ENCODE results near the gene USP32. TPM values are rescaled to one million over a fixed set of nuclear protein-coding genes. Genes with fewer than 3 reads are reported as not detected.
A peak's percentile ranks its signal among the peaks of the same experiment; 100 is the strongest.
"Not testable (repeated sequence)": the region's sequence is repeated elsewhere in the genome, so short reads cannot be mapped to it uniquely, and the experiment has no call there.

Gene USP32
- total and polyA plus RNA-seq, 3 experiments from 2014 or later, result 8.6 to 24.8 (median 23.1) TPM

GRCh38 chr17:60322056-60322387 is 69.9 kb downstream of the USP32 start:
- H3K36me3 Mint-ChIP-seq, result peaks cover 2 to 5% (median 3%) of the 10 kb centered on the region in 3 donors
- no peaks in the 10 kb centered on the region for H3K9me3 Mint-ChIP-seq
- POLR2A ChIA-PET, result no interaction called here

GRCh38 chr17:60321336-60322055 is 70.4 kb downstream of the USP32 start:
- no peak overlapping the region for H3K4me3 Mint-ChIP-seq
- Histone ChIP-seq H3K36me3 (ENCODE audit: insufficient read depth, low read length) (no peaks in the 10 kb centered on the region), H3K9me3 (ENCODE audit: low read length) (no peaks in the 10 kb centered on the region), H3K27ac (ENCODE audit: low read depth, low read length) (no peak overlapping the region), H3K4me1 (ENCODE audit: insufficient read depth, low read length) (no peaks in the 10 kb centered on the region), H3K27me3 (ENCODE audit: insufficient read depth, low read length, poor library complexity, severe bottlenecking) (no peaks in the 10 kb centered on the region), H3K4me3 (ENCODE audit: low read length) (no peak overlapping the region)
- CTCF ChIA-PET, result interaction anchor here (0.7 kb wide), 1 partner anchor 164 kb away, joined by 3 read pairs; no protein-coding TSS in a partner anchor
- H3K36me3 Mint-ChIP-seq, result peaks cover 0 to 2% (median 0%) of the 10 kb centered on the region in 3 donors
- H3K9me3 Mint-ChIP-seq, result no peaks in the 10 kb centered on the region
- POLR2A ChIA-PET, result no interaction called here
- peaks cover 8 to 17% (median 17%) of the 10 kb centered on the region in 3 donors for H3K4me1 Mint-ChIP-seq
- H3K27ac Mint-ChIP-seq, result peak overlapping the region in 1 of 8 donors; percentile 4
- no peaks in the 10 kb centered on the region for H3K27me3 Mint-ChIP-seq
- DNase-seq, result no peak

More at GRCh38 chr17:60322056-60322387, 69.9 kb downstream of the USP32 start:
- no peaks in the 10 kb centered on the region for H3K27me3 ChIP-seq (ENCODE audit: insufficient read depth, low read length, poor library complexity, severe bottlenecking)
- H3K4me3 Mint-ChIP-seq, result no peak overlapping the region
- H3K27ac ChIP-seq (ENCODE audit: low read depth, low read length), result no peak overlapping the region
- CTCF ChIA-PET, result no interaction called here
- H3K36me3 ChIP-seq (ENCODE audit: insufficient read depth, low read length), result no peaks in the 10 kb centered on the region
- H3K4me1 Mint-ChIP-seq, result peaks cover 12 to 22% (median 20%) of the 10 kb centered on the region in 3 donors
- no peak overlapping the region for H3K4me3 ChIP-seq (ENCODE audit: low read length)
- no peak for DNase-seq
- no peak overlapping the region for H3K27ac Mint-ChIP-seq
- no peaks in the 10 kb centered on the region for H3K9me3 ChIP-seq (ENCODE audit: low read length)
- no peaks in the 10 kb centered on the region for H3K4me1 ChIP-seq (ENCODE audit: insufficient read depth, low read length)
- no peaks in the 10 kb centered on the region for H3K27me3 Mint-ChIP-seq

GRCh38 chr17:60318830-60319229 is 73.1 kb downstream of the USP32 start:
- Histone ChIP-seq H3K9me3 (ENCODE audit: low read length) (no peaks in the 10 kb centered on the region), H3K27ac (ENCODE audit: low read depth, low read length) (no peak overlapping the region), H3K4me3 (ENCODE audit: low read length) (no peak overlapping the region), H3K36me3 (ENCODE audit: insufficient read depth, low read length) (no peaks in the 10 kb centered on the region), H3K27me3 (ENCODE audit: insufficient read depth, low read length, poor library complexity, severe bottlenecking) (no peaks in the 10 kb centered on the region), H3K4me1 (ENCODE audit: insufficient read depth, low read length) (peaks cover 6% of the 10 kb centered on the region)
- H3K4me3 Mint-ChIP-seq, result no peak overlapping the region
- no peak for DNase-seq
- peaks cover 1 to 3% (median 2%) of the 10 kb centered on the region in 3 donors for H3K36me3 Mint-ChIP-seq
- H3K27ac Mint-ChIP-seq, result peak overlapping the region in 1 of 8 donors; percentile 21
- peaks cover 0 to 3% (median 0%) of the 10 kb centered on the region in 5 donors for H3K9me3 Mint-ChIP-seq
- ChIA-PET CTCF (no interaction called here), POLR2A (no interaction called here)
- no peaks in the 10 kb centered on the region for H3K27me3 Mint-ChIP-seq
- peaks cover 15 to 38% (median 29%) of the 10 kb centered on the region in 3 donors for H3K4me1 Mint-ChIP-seq

GRCh38 chr17:60318326-60318725 is 73.6 kb downstream of the USP32 start:
- Histone ChIP-seq H3K4me1 (ENCODE audit: insufficient read depth, low read length) (peaks cover 6% of the 10 kb centered on the region), H3K27ac (ENCODE audit: low read depth, low read length) (no peak overlapping the region), H3K27me3 (ENCODE audit: insufficient read depth, low read length, poor library complexity, severe bottlenecking) (no peaks in the 10 kb centered on the region), H3K9me3 (ENCODE audit: low read length) (no peaks in the 10 kb centered on the region), H3K4me3 (ENCODE audit: low read length) (no peak overlapping the region), H3K36me3 (ENCODE audit: insufficient read depth, low read length) (no peaks in the 10 kb centered on the region)
- Mint-ChIP-seq H3K27me3 (no peaks in the 10 kb centered on the region), H3K9me3 (peaks cover 0 to 3% (median 0%) of the 10 kb centered on the region in 5 donors), H3K27ac (peak overlapping the region in 1 of 8 donors; percentile 14), H3K4me3 (no peak overlapping the region), H3K4me1 (peaks cover 20 to 43% (median 33%) of the 10 kb centered on the region in 3 donors), H3K36me3 (peaks cover 1 to 4% (median 3%) of the 10 kb centered on the region in 3 donors)
- DNase-seq, result no peak
- ChIA-PET POLR2A (no interaction called here), CTCF (no interaction called here)

- peak overlapping the region in 1 of 8 donors; percentile 6 for H3K27ac Mint-ChIP-seq
- peaks cover 3 to 5% (median 3%) of the 10 kb centered on the region in 3 donors for H3K36me3 Mint-ChIP-seq
- H3K9me3 ChIP-seq (ENCODE audit: low read length), result no peaks in the 10 kb centered on the region
- no peak for DNase-seq
- peaks cover 0 to 3% (median 0%) of the 10 kb centered on the region in 5 donors for H3K9me3 Mint-ChIP-seq
- ChIA-PET CTCF (no interaction called here), POLR2A (no interaction called here)
- H3K27me3 ChIP-seq (ENCODE audit: insufficient read depth, low read length, poor library complexity, severe bottlenecking), result no peaks in the 10 kb centered on the region
- peaks cover 18 to 36% (median 25%) of the 10 kb centered on the region in 3 donors for H3K4me1 Mint-ChIP-seq
- no peak overlapping the region for H3K4me3 Mint-ChIP-seq
- peaks cover 6% of the 10 kb centered on the region for H3K4me1 ChIP-seq (ENCODE audit: insufficient read depth, low read length)
- H3K27ac ChIP-seq (ENCODE audit: low read depth, low read length), result no peak overlapping the region
- no peak overlapping the region for H3K4me3 ChIP-seq (ENCODE audit: low read length)
- H3K27me3 Mint-ChIP-seq, result no peaks in the 10 kb centered on the region
- H3K36me3 ChIP-seq (ENCODE audit: insufficient read depth, low read length), result no peaks in the 10 kb centered on the region
These were observed 76.3 kb downstream of the USP32 start for GRCh38 chr17:60315650-60316049.

- CTCF ChIA-PET; H3K9me3 ChIP-seq (ENCODE audit: low read length); H3K27me3 ChIP-seq (ENCODE audit: insufficient read depth, low read length, poor library complexity, severe bottlenecking); H3K36me3 Mint-ChIP-seq; POLR2A ChIA-PET; H3K4me3 ChIP-seq (ENCODE audit: low read length); DNase-seq; H3K36me3 ChIP-seq (ENCODE audit: insufficient read depth, low read length); H3K9me3 Mint-ChIP-seq; H3K27me3 Mint-ChIP-seq; H3K4me1 ChIP-seq (ENCODE audit: insufficient read depth, low read length); H3K27ac ChIP-seq (ENCODE audit: low read depth, low read length): not testable (repeated sequence)
- peak overlapping the region in 3 of 8 donors; percentile 19 to 48 (median 38) for H3K27ac Mint-ChIP-seq
- peaks cover 16 to 29% (median 22%) of the 10 kb centered on the region in 3 donors for H3K4me1 Mint-ChIP-seq
- H3K4me3 Mint-ChIP-seq, result peak overlapping the region in 1 of 7 donors; percentile 6
These were observed 77.0 kb downstream of the USP32 start for GRCh38 chr17:60314900-60315299.

- Histone ChIP-seq H3K4me1 (ENCODE audit: insufficient read depth, low read length) (peaks cover 6% of the 10 kb centered on the region), H3K4me3 (ENCODE audit: low read length) (no peak overlapping the region), H3K36me3 (ENCODE audit: insufficient read depth, low read length) (no peaks in the 10 kb centered on the region), H3K9me3 (ENCODE audit: low read length) (no peaks in the 10 kb centered on the region), H3K27ac (ENCODE audit: low read depth, low read length) (no peak overlapping the region), H3K27me3 (ENCODE audit: insufficient read depth, low read length, poor library complexity, severe bottlenecking) (no peaks in the 10 kb centered on the region)
- ChIA-PET POLR2A (no interaction called here), CTCF (no interaction called here)
- Mint-ChIP-seq H3K27ac (peak overlapping the region in 5 of 8 donors; percentile 14 to 55 (median 38)), H3K9me3 (peaks cover 0 to 3% (median 0%) of the 10 kb centered on the region in 5 donors), H3K4me3 (peak overlapping the region in 2 of 7 donors; percentile 6 to 26), H3K27me3 (no peaks in the 10 kb centered on the region), H3K4me1 (peaks cover 16 to 28% (median 22%) of the 10 kb centered on the region in 3 donors), H3K36me3 (peaks cover 3 to 7% (median 4%) of the 10 kb centered on the region in 3 donors)
- no peak for DNase-seq
These were observed 77.5 kb downstream of the USP32 start for GRCh38 chr17:60314423-60314822.

GRCh38 chr17:60311936-60312335 is 80.0 kb downstream of the USP32 start:
- Histone ChIP-seq H3K9me3 (ENCODE audit: low read length) (no peaks in the 10 kb centered on the region), H3K4me3 (ENCODE audit: low read length) (no peak overlapping the region), H3K27ac (ENCODE audit: low read depth, low read length) (no peak overlapping the region), H3K36me3 (ENCODE audit: insufficient read depth, low read length) (no peaks in the 10 kb centered on the region), H3K27me3 (ENCODE audit: insufficient read depth, low read length, poor library complexity, severe bottlenecking) (no peaks in the 10 kb centered on the region), H3K4me1 (ENCODE audit: insufficient read depth, low read length) (peaks cover 6% of the 10 kb centered on the region)
- H3K4me3 Mint-ChIP-seq, result no peak overlapping the region
- peaks cover 0 to 3% (median 0%) of the 10 kb centered on the region in 5 donors for H3K9me3 Mint-ChIP-seq
- POLR2A ChIA-PET, result no interaction called here
- no peaks in the 10 kb centered on the region for H3K27me3 Mint-ChIP-seq
- H3K4me1 Mint-ChIP-seq, result peaks cover 17 to 28% (median 19%) of the 10 kb centered on the region in 3 donors
- peak overlapping the region in 1 of 8 donors; percentile 43 for H3K27ac Mint-ChIP-seq
- CTCF ChIA-PET, result interaction anchor here (2.0 kb wide), 1 partner anchor 8 kb away, joined by 4 read pairs; no protein-coding TSS in a partner anchor
- no peak for DNase-seq
- H3K36me3 Mint-ChIP-seq, result peaks cover 10 to 22% (median 10%) of the 10 kb centered on the region in 3 donors

Data from CD8-positive, alpha-beta memory T cell (primary cell).